ENCODE results near the gene BTG1. TPM values are rescaled to one million over a fixed set of nuclear protein-coding genes. Genes with fewer than 3 reads are reported as not detected.

BTG1 gene
- total RNA-seq, 1 experiment from 2014 or later: 23.1 TPM

- Mint-ChIP-seq H3K4me3 (ENCODE audit: unreplicated experiment) (peak overlapping the region; percentile 81), H3K4me1 (ENCODE audit: low read depth, unreplicated experiment) (peaks cover 30% of the 10 kb centered on the region), H3K27ac (ENCODE audit: unreplicated experiment) (peak overlapping the region; percentile 96), H3K36me3 (ENCODE audit: insufficient read depth, unreplicated experiment) (peaks cover 43% of the 10 kb centered on the region), H3K27me3 (ENCODE audit: insufficient read depth, unreplicated experiment) (no peaks in the 10 kb centered on the region), H3K9me3 (ENCODE audit: unreplicated experiment) (no peaks in the 10 kb centered on the region)
- POLR2A ChIA-PET: interaction anchor here (0.6 to 2.2 kb wide), 12 partner anchors 10 to 368 kb away, joined by 3 to 34 read pairs (median 5); no protein-coding TSS in a partner anchor
- CTCF ChIA-PET: interaction anchor here (0.9 to 1.7 kb wide), 6 partner anchors 10 to 764 kb away, joined by 3 to 7 read pairs (median 4); no protein-coding TSS in a partner anchor
- TSS peak; percentile 70 for BruUV-seq (replicated peaks)
- Histone ChIP-seq H3K9me3 (no peaks in the 10 kb centered on the region), H3K36me3 (ENCODE audit: control insufficient read depth, insufficient read depth, low read length) (peaks cover 2% of the 10 kb centered on the region; the same call in 1 of the 2 replicates), H3K4me3 (ENCODE audit: low read depth, low read length) (peak overlapping the region; percentile 61), H3K4me1 (peaks cover 23% of the 10 kb centered on the region), H3K27me3 (replicated peaks; ENCODE audit: control insufficient read depth, insufficient read depth, low read length) (no peaks in the 10 kb centered on the region)
- DNase-seq: no peak
- TF ChIP-seq CTCF (IDR thresholded peaks at IDR 0.05; ENCODE audit: insufficient read depth in 1 of 2, low read depth in 1 of 2, low read length in 1 of 2, severe bottlenecking in 1 of 2, unreplicated experiment in 1 of 2): no peak
- intact Hi-C loops (cut with micrococcal nuclease; ENCODE audit: unreplicated experiment): loop anchor here (1.0 to 5.0 kb wide), 6 partner anchors 10 to 426 kb away; no protein-coding TSS in a partner anchor
Observed at GRCh38 chr12:92146497-92147224, 1.0 kb upstream of the BTG1 start.

DNA sequence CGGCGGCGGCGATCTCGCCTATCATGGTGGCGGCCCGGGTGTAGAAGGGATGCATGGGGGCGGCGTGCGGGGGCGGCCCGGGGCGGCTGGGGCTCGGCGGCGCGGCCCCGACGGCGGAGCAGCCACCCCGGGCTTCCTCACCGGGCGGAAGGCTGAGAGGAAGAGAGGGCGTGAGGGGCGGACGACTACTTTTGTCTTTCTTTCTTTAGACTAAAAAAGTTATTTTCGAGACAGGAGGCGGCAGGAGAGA lies 240 bp downstream of the BTG1 start:
- ChIA-PET POLR2A (interaction anchor here (0.5 to 2.2 kb wide), 17 partner anchors 9 to 398 kb away, joined by 3 to 34 read pairs (median 4); no protein-coding TSS in a partner anchor), CTCF (interaction anchor here (0.9 to 1.7 kb wide), 6 partner anchors 9 to 763 kb away, joined by 3 to 7 read pairs (median 4); no protein-coding TSS in a partner anchor)
- Mint-ChIP-seq H3K4me3 (ENCODE audit: unreplicated experiment) (peak overlapping the region; percentile 81), H3K27ac (ENCODE audit: unreplicated experiment) (peak overlapping the region; percentile 96), H3K9me3 (ENCODE audit: unreplicated experiment) (no peaks in the 10 kb centered on the region), H3K36me3 (ENCODE audit: insufficient read depth, unreplicated experiment) (peaks cover 43% of the 10 kb centered on the region), H3K4me1 (ENCODE audit: low read depth, unreplicated experiment) (peaks cover 30% of the 10 kb centered on the region), H3K27me3 (ENCODE audit: insufficient read depth, unreplicated experiment) (no peaks in the 10 kb centered on the region)
- Histone ChIP-seq H3K4me1 (peaks cover 29% of the 10 kb centered on the region), H3K4me3 (ENCODE audit: low read depth, low read length) (peak overlapping the region; percentile 64), H3K36me3 (ENCODE audit: control insufficient read depth, insufficient read depth, low read length) (peaks cover 2% of the 10 kb centered on the region; the same call in 1 of the 2 replicates), H3K27me3 (replicated peaks; ENCODE audit: control insufficient read depth, insufficient read depth, low read length) (no peaks in the 10 kb centered on the region), H3K9me3 (no peaks in the 10 kb centered on the region)
- DNase-seq: no peak
- intact Hi-C loops (cut with micrococcal nuclease; ENCODE audit: unreplicated experiment): loop anchor here (2.0 to 5.0 kb wide), 5 partner anchors 77 to 427 kb away; no protein-coding TSS in a partner anchor
- TF ChIP-seq CTCF (IDR thresholded peaks at IDR 0.05; ENCODE audit: insufficient read depth in 1 of 2, low read depth in 1 of 2, low read length in 1 of 2, severe bottlenecking in 1 of 2, unreplicated experiment in 1 of 2): no peak
- no TSS peak for BruUV-seq (replicated peaks)

GRCh38 chr12:92144631-92145480 lies 790 bp downstream of the BTG1 start:
- no TSS peak for BruUV-seq (replicated peaks)
- POLR2A ChIA-PET: interaction anchor here (0.5 to 2.2 kb wide), 9 partner anchors 8 to 398 kb away, joined by 3 to 34 read pairs (median 5); no protein-coding TSS in a partner anchor
- intact Hi-C loops (cut with micrococcal nuclease; ENCODE audit: unreplicated experiment): loop anchor here (1.0 to 5.0 kb wide), 9 partner anchors 65 to 763 kb away; no protein-coding TSS in a partner anchor
- Histone ChIP-seq H3K36me3 (ENCODE audit: control insufficient read depth, insufficient read depth, low read length) (peaks cover 2% of the 10 kb centered on the region; the same call in 1 of the 2 replicates), H3K27me3 (replicated peaks; ENCODE audit: control insufficient read depth, insufficient read depth, low read length) (no peaks in the 10 kb centered on the region), H3K9me3 (no peaks in the 10 kb centered on the region), H3K4me3 (ENCODE audit: low read depth, low read length) (peak overlapping the region; percentile 64), H3K4me1 (peaks cover 33% of the 10 kb centered on the region)
- Mint-ChIP-seq H3K9me3 (ENCODE audit: unreplicated experiment) (no peaks in the 10 kb centered on the region), H3K27me3 (ENCODE audit: insufficient read depth, unreplicated experiment) (no peaks in the 10 kb centered on the region), H3K27ac (ENCODE audit: unreplicated experiment) (peak overlapping the region; percentile 96), H3K4me3 (ENCODE audit: unreplicated experiment) (peak overlapping the region; percentile 81), H3K36me3 (ENCODE audit: insufficient read depth, unreplicated experiment) (peaks cover 43% of the 10 kb centered on the region), H3K4me1 (ENCODE audit: low read depth, unreplicated experiment) (peaks cover 32% of the 10 kb centered on the region)
- TF ChIP-seq CTCF (IDR thresholded peaks at IDR 0.05; ENCODE audit: insufficient read depth in 1 of 2, low read depth in 1 of 2, low read length in 1 of 2, severe bottlenecking in 1 of 2, unreplicated experiment in 1 of 2): no peak
- peak; percentile 63 to 66 for DNase-seq
- CTCF ChIA-PET: interaction anchor here (0.6 to 1.7 kb wide), 6 partner anchors 8 to 1275 kb away, joined by 3 to 5 read pairs (median 4); no protein-coding TSS in a partner anchor

All from Caco-2 (cell line).